HepG2 (cell line): ENCODE data around the gene DHRS9. TPM values are rescaled to one million over a fixed set of nuclear protein-coding genes. Genes with fewer than 3 reads are reported as not detected.

Experiments used
- ATAC-seq: fragments of 200-7000 bp; cut with Tn5 transposase; 3 replicates; pipeline ENCODE4 v1.9.1; 2020; ENCODE audit warnings: mild to moderate bottlenecking, moderate library complexity
- BruUV-seq: library from RNA; stranded (reverse); fragments of 400-500 nt; replicated peaks from 2 replicates; lab custom pipeline; 2021; lab: Mats Ljungman, UMichigan
- CTCF ChIA-PET: fragments of 300-600 bp; formaldehyde crosslinking; extraction: SDS; loops from one replicate; lab custom pipeline; 2021; ENCODE audit warnings: low total read pairs, inconsistent platforms, low intra/inter-chr PET ratio; lab: Yijun Ruan, JAX
- POLR2A ChIA-PET: fragments of 350-600 bp; sonication (Branson Sonifier 250); formaldehyde crosslinking; loops from one replicate; lab custom pipeline; 2020; ENCODE audit warnings: antibody characterized with exemption, inconsistent platforms; lab: Yijun Ruan, JAX
- DNase-seq: peaks from one replicate; pipeline ENCODE4 v3.0.0-alpha.2; 2015; ENCODE audit warnings: low spot score
- FAIRE-seq: peaks from 3 replicates; lab custom pipeline; 2011; peaks lifted over from hg19 to GRCh38; lab: Jason Lieb, UNC
- H2AFZ ChIP-seq: one replicate; pipeline ENCODE4 v1.6.1; 2011; ENCODE audit warnings: low read length, inconsistent platforms
- H3K27ac ChIP-seq: fragments of 300-600 bp; 3 replicates; pipeline ENCODE4 v1.8.0; 2011; ENCODE audit warnings: mixed run types, mild to moderate bottlenecking, mixed read lengths, low read length, inconsistent platforms; ENCODE audit not compliant: insufficient read depth; ENCODE audit errors: extremely low read length
- H3K27me3 ChIP-seq, 2 experiments: fragments of 200-600 bp in 1 of 2; 2 replicates in 1 of 2; 3 replicates in 1 of 2; pipeline versions ENCODE4 v1.6.0 to v1.8.0; 2011; ENCODE audit warnings: low read length in 2 of 2, mild to moderate bottlenecking in 2 of 2, moderate library complexity in 2 of 2, inconsistent platforms in 1 of 2; ENCODE audit not compliant: insufficient read depth in 2 of 2, control insufficient read depth in 1 of 2
- H3K36me3 ChIP-seq, 2 experiments: fragments of 200-600 bp in 1 of 2; replicated peaks in 1 of 2; 2 replicates in 1 of 2; 3 replicates in 1 of 2; pipeline versions ENCODE4 v1.5.1 to v1.8.0; 2011; ENCODE audit warnings: low read length in 2 of 2, inconsistent platforms in 1 of 2; ENCODE audit not compliant: insufficient read depth in 2 of 2, control insufficient read depth in 1 of 2
- H3K4me1 ChIP-seq: 2 replicates; pipeline ENCODE4 v1.5.1; 2012; ENCODE audit warnings: low read length, inconsistent platforms; ENCODE audit not compliant: insufficient read depth
- H3K4me2 ChIP-seq: 2 replicates; pipeline ENCODE4 v1.6.0; 2011; ENCODE audit warnings: low read depth, low read length, inconsistent platforms
- H3K4me3 ChIP-seq, 3 experiments: fragments of 200-600 bp in 1 of 3; sonication (generic), shearing (Covaris generic) in 1 of 3; replicated peaks in 1 of 3; 2 replicates each; pipeline ENCODE4 v1.5.1; 2011 to 2016; ENCODE audit warnings: low read length in 3 of 3, inconsistent platforms in 2 of 3, low read depth in 2 of 3, mild to moderate bottlenecking in 2 of 3, control low read depth in 1 of 3, mixed read lengths in 1 of 3; ENCODE audit not compliant: insufficient read depth in 1 of 3
- H3K79me2 ChIP-seq: one replicate; pipeline ENCODE4 v1.6.1; 2011; ENCODE audit warnings: low read length, inconsistent platforms; ENCODE audit not compliant: insufficient read depth
- H3K9ac ChIP-seq: 2 replicates; pipeline ENCODE4 v1.6.0; 2011; ENCODE audit warnings: mild to moderate bottlenecking, low read depth, low read length, inconsistent platforms; ENCODE audit not compliant: insufficient read depth
- H3K9me3 ChIP-seq: 2 replicates; pipeline ENCODE4 v1.5.1; 2012; ENCODE audit warnings: mild to moderate bottlenecking, low read length
- H4K20me1 ChIP-seq: 2 replicates; pipeline ENCODE4 v1.6.0; 2011; ENCODE audit warnings: inconsistent platforms, mild to moderate bottlenecking, low read length, moderate library complexity; ENCODE audit not compliant: insufficient read depth
- BORCS8-MEF2B ChIP-seq: sonication (generic); formaldehyde crosslinking; IDR thresholded peaks from 2 replicates; pipeline ENCODE4 v1.8.0; 2022; ENCODE audit warnings: mild to moderate bottlenecking, missing genetic modification reagents
- CBX2 ChIP-seq, 2 experiments: fragments of 200-600 bp in 1 of 2; sonication (generic); formaldehyde crosslinking in 1 of 2; IDR thresholded peaks; 2 replicates each; pipeline versions ENCODE4 v1.7.0 to v1.8.1; 2018 to 2022; ENCODE audit warnings: low read depth in 2 of 2, low read length in 1 of 2, mild to moderate bottlenecking in 1 of 2, missing genetic modification reagents in 1 of 2
- FLYWCH1 ChIP-seq: sonication (generic); formaldehyde crosslinking; IDR thresholded peaks from 2 replicates; pipeline ENCODE4 v1.8.1; 2023; ENCODE audit warnings: mild to moderate bottlenecking, missing genetic modification reagents
- FOSL1 ChIP-seq: sonication (generic); formaldehyde crosslinking; IDR thresholded peaks from 2 replicates; pipeline ENCODE4 v1.9.0; 2021; ENCODE audit warnings: missing genetic modification reagents, borderline replicate concordance
- IRF2 ChIP-seq: IDR thresholded peaks from 2 replicates; pipeline ENCODE4 v1.6.1; 2018; ENCODE audit warnings: missing genetic modification reagents, missing compliant biosample characterization
- MBD4 ChIP-seq: IDR thresholded peaks from 2 replicates; pipeline ENCODE4 v1.6.1; 2012; ENCODE audit warnings: low read length, inconsistent platforms, borderline replicate concordance
- MED1 ChIP-seq: sonication (generic); formaldehyde crosslinking; IDR thresholded peaks from 2 replicates; pipeline ENCODE4 v1.4.0; 2020; ENCODE audit warnings: missing genetic modification reagents
- MTERF4 ChIP-seq: sonication (generic); formaldehyde crosslinking; IDR thresholded peaks from 2 replicates; pipeline ENCODE4 v1.8.0; 2023; ENCODE audit warnings: mild to moderate bottlenecking, missing genetic modification reagents
- RBM39 ChIP-seq: fragments of 200-400 bp; formaldehyde crosslinking; IDR thresholded peaks from one replicate; pipeline ENCODE4 v1.6.1; 2018; ENCODE audit warnings: antibody characterized with exemption, mild to moderate bottlenecking, low read depth, low read length; ENCODE audit not compliant: poor library complexity, severe bottlenecking
- TRAFD1 ChIP-seq: sonication (generic); formaldehyde crosslinking; IDR thresholded peaks from 2 replicates; pipeline ENCODE4 v1.5.1; 2020; ENCODE audit warnings: missing genetic modification reagents, mild to moderate bottlenecking, borderline replicate concordance
- ZBTB3 ChIP-seq: sonication (generic); formaldehyde crosslinking; IDR thresholded peaks from 2 replicates; pipeline ENCODE4 v1.4.0; 2020; ENCODE audit warnings: low read depth, mild to moderate bottlenecking, moderate library complexity, missing genetic modification reagents, borderline replicate concordance
- ZNF230 ChIP-seq: sonication (generic); formaldehyde crosslinking; IDR thresholded peaks from 2 replicates; pipeline ENCODE4 v1.4.0; 2020; ENCODE audit warnings: mild to moderate bottlenecking, missing genetic modification reagents
- ZNF350 ChIP-seq: sonication (generic); formaldehyde crosslinking; IDR thresholded peaks from 2 replicates; pipeline ENCODE4 v1.4.0; 2020; ENCODE audit warnings: mild to moderate bottlenecking, low read depth, missing genetic modification reagents, borderline replicate concordance
- ZNF460 ChIP-seq: sonication (generic); formaldehyde crosslinking; IDR thresholded peaks from 2 replicates; pipeline ENCODE4 v1.5.1; 2020; ENCODE audit warnings: missing genetic modification reagents, mild to moderate bottlenecking, borderline replicate concordance
- ZNF639 ChIP-seq: conservative IDR thresholded peaks from 2 replicates; pipeline ENCODE4 v1.6.1; 2018; ENCODE audit warnings: missing genetic modification reagents
- ZNF660 ChIP-seq: sonication (generic); formaldehyde crosslinking; IDR thresholded peaks from 2 replicates; pipeline ENCODE4 v1.5.1; 2020; ENCODE audit warnings: mild to moderate bottlenecking, low read depth, missing genetic modification reagents, borderline replicate concordance
- ZNF878 ChIP-seq: sonication (generic); formaldehyde crosslinking; IDR thresholded peaks from 2 replicates; pipeline ENCODE4 v1.8.1; 2023; ENCODE audit warnings: mild to moderate bottlenecking, missing genetic modification reagents, moderate library complexity
- WGBS: methylation state at CpG from one replicate; pipeline ENCODE4 v1.1.6; 2017; ENCODE audit warnings: low lambda C conversion rate; 5-methylcytosine and 5-hydroxymethylcytosine counted together
- in situ Hi-C: cut with HindIII; loops from 2 replicates; pipeline ENCODE4 v1.10.0; 2017; ENCODE audit warnings: low pct_unique_long_range_greater_than_20kb; ENCODE audit not compliant: extremely low pct_ligation_motif_present
- intact Hi-C: fragments of 100-400 bp; cut with micrococcal nuclease; formaldehyde crosslinking; loops from one replicate; pipeline ENCODE4 v1.10.0; 2022; ENCODE audit not compliant: unreplicated experiment
- polyA plus RNA-seq, 8 experiments: library from polyadenylated mRNA; depleted of rRNA in 3 of 8; stranded (reverse) in 7 of 8; unstranded in 1 of 8; fragments of >200 nt; fragmentation: Illumina TruSeq in 4 of 8; extraction: Trizol in 4 of 8; gene quantifications; 2 replicates each; pipeline versions ENCODE4 v1.2.1 to v1.2.3, GENCODE V29; 2011 to 2016; ENCODE audit warnings: low read depth in 4 of 8, missing spikeins in 1 of 8, mixed read lengths in 1 of 8; ENCODE audit not compliant: insufficient read depth in 1 of 8
- total RNA-seq, 5 experiments: library from RNA; depleted of rRNA; stranded (reverse); fragments of >200 nt; fragmentation: Illumina TruSeq; extraction: Trizol; gene quantifications; 2 replicates each; pipeline ENCODE4 v1.2.3, GENCODE V29; 2016; ENCODE audit warnings: low read depth in 1 of 5

Gene DHRS9
- total and polyA plus RNA-seq, 2 of the 13 experiments (the other 11 are each of a cell fraction or from before 2014, with no cell fraction given): not detected

GRCh38 chr2:169042856-169043255 is 26.5 kb upstream of the DHRS9 start (continued):
- TF ChIP-seq TRAFD1: no peak
- TF ChIP-seq MTERF4 (CRISPR knock-in tag): no peak
- TF ChIP-seq BORCS8-MEF2B (CRISPR knock-in tag): no peak
- no peak for TF ChIP-seq FOSL1
- no peak for TF ChIP-seq FLYWCH1 (CRISPR knock-in tag)
- no peak for TF ChIP-seq MED1 (CRISPR knock-in tag)
- no peak for TF ChIP-seq ZNF460 (CRISPR knock-in tag)
- TF ChIP-seq, all 625 proteins: peak for 0

GRCh38 chr2:169046440-169047151 is 22.8 kb upstream of the DHRS9 start:
- intact Hi-C loops: no loop called here
- TF ChIP-seq RBM39 (no peak), ZNF660 (CRISPR knock-in tag) (no peak), CBX2 (IDR thresholded peaks at IDR 0.05; ENCODE audit: low read depth, low read length) (no peak), CBX2 (CRISPR knock-in tag; IDR thresholded peaks at IDR 0.05; ENCODE audit: low read depth) (no peak), IRF2 (CRISPR knock-in tag) (no peak), ZNF639 (CRISPR knock-in tag) (no peak), ZNF878 (CRISPR knock-in tag) (no peak), MBD4 (no peak), ZBTB3 (no peak), ZNF230 (CRISPR knock-in tag) (no peak), ZNF350 (CRISPR knock-in tag) (no peak)

More at GRCh38 chr2:169046440-169047151, 22.8 kb upstream of the DHRS9 start:
- H3K4me1 ChIP-seq: no peaks in the 10 kb centered on the region
- H3K79me2 ChIP-seq: no peaks in the 10 kb centered on the region
- FAIRE-seq: no peak
- no peaks in the 10 kb centered on the region for H4K20me1 ChIP-seq
- no TSS peak for BruUV-seq
- in situ Hi-C loops: no loop called here
- no peak for DNase-seq
- H3K27me3 ChIP-seq: no peaks in the 10 kb centered on the region
- ChIA-PET CTCF (no interaction called here), POLR2A (no interaction called here)
- no peak overlapping the region for H3K4me2 ChIP-seq
- H3K9me3 ChIP-seq: peaks cover 9% of the 10 kb centered on the region; the same call in 1 of the 2 replicates
- no peak overlapping the region for H3K4me3 ChIP-seq
- H3K9ac ChIP-seq: no peak overlapping the region
- H3K36me3 ChIP-seq: no peaks in the 10 kb centered on the region
- no peak overlapping the region for H2AFZ ChIP-seq
- H3K27ac ChIP-seq: no peak overlapping the region
- WGBS: 25% methylated on average over 3 of the region's 4 CpGs
- no peak for ATAC-seq
